Activated CD4-positive, CD25-positive, alpha-beta regulatory T cell treated with anti-CD3 and anti-CD28 coated beads, Interleukin-2, amount 50 U/mL, for 72 hours (primary cell): ENCODE results near the gene OLFML2A.
A peak's percentile ranks its signal among the peaks of the same experiment; 100 is the strongest.
"Not testable (repeated sequence)": the region's sequence is repeated elsewhere in the genome, so short reads cannot be mapped to it uniquely, and the experiment has no call there.

Experiments used
- DNase-seq: peaks from one replicate; pipeline ENCODE4 v3.0.0; 2021

The OLFML2A gene

GRCh38 chr9:124831642-124832364 is 54.9 kb downstream of the OLFML2A start:
- no peak for DNase-seq

- no peak for DNase-seq
These were observed 57.7 kb downstream of the OLFML2A start for GRCh38 chr9:124834591-124834990.

- DNase-seq: no peak
These were observed 58.2 kb downstream of the OLFML2A start for GRCh38 chr9:124835026-124835557.

- DNase-seq: not testable (repeated sequence)
These were observed 61.2 kb downstream of the OLFML2A start for GRCh38 chr9:124838132-124838531.

GRCh38 chr9:124838567-124839275 is 61.8 kb downstream of the OLFML2A start:
- DNase-seq: not testable (repeated sequence)

GRCh38 chr9:124839612-124840299 is 62.8 kb downstream of the OLFML2A start:
- no peak for DNase-seq

GRCh38 chr9:124840300-124840833 is 63.4 kb downstream of the OLFML2A start:
- DNase-seq: no peak

- no peak for DNase-seq
These were observed 64.3 kb downstream of the OLFML2A start for GRCh38 chr9:124841075-124841821.

- DNase-seq: no peak
These were observed 66.6 kb downstream of the OLFML2A start for GRCh38 chr9:124843456-124844034.

GRCh38 chr9:124844291-124844690 is 67.4 kb downstream of the OLFML2A start:
- DNase-seq: no peak

GRCh38 chr9:124846467-124846866 is 69.5 kb downstream of the OLFML2A start:
- DNase-seq: not testable (repeated sequence)

- DNase-seq: no peak
These were observed 70.0 kb downstream of the OLFML2A start for GRCh38 chr9:124846969-124847368.

- no peak for DNase-seq
These were observed 72.9 kb downstream of the OLFML2A start for GRCh38 chr9:124849801-124850200.

- no peak for DNase-seq
These were observed 75.3 kb downstream of the OLFML2A start for GRCh38 chr9:124852121-124852828.

GRCh38 chr9:124852829-124853531 is 76.0 kb downstream of the OLFML2A start, which contains the start of gene WDR38:
Gene WDR38 (plus strand): TSS chr9:124853460. CDS start chr9:124853532, 72 bp downstream.
- DNase-seq: peak; percentile 86

- no peak for DNase-seq
These were observed 76.7 kb downstream of the OLFML2A start for GRCh38 chr9:124853605-124854143.

GRCh38 chr9:124854161-124854560 is 77.2 kb downstream of the OLFML2A start:
- DNase-seq: no peak

- DNase-seq: no peak
These were observed 77.9 kb downstream of the OLFML2A start for GRCh38 chr9:124854822-124855221.

GRCh38 chr9:124855566-124855943 is 78.6 kb downstream of the OLFML2A start:
- no peak for DNase-seq
